GM19351 (cell line): ENCODE results near the gene SPINDOC.
"Not testable (repeated sequence)": the region's sequence is repeated elsewhere in the genome, so short reads cannot be mapped to it uniquely, and the experiment has no call there.

Source experiments
- ATAC-seq: cut with Tn5 transposase; IDR thresholded peaks from one replicate; pipeline ENCODE4 v1.9.1; 2021; ENCODE audit warnings: mild to moderate bottlenecking, moderate library complexity; ENCODE audit not compliant: unreplicated experiment

SPINDOC gene

GRCh38 chr11:63783925-63784592 lies 29.2 kb upstream of the SPINDOC start:
- ATAC-seq: no peak

GRCh38 chr11:63785823-63786222 lies 27.4 kb upstream of the SPINDOC start:
- ATAC-seq: no peak

GRCh38 chr11:63791495-63792167 lies 21.6 kb upstream of the SPINDOC start:
- ATAC-seq: no peak

GRCh38 chr11:63793161-63793560 lies 20.1 kb upstream of the SPINDOC start:
- no peak for ATAC-seq

GRCh38 chr11:63795066-63795465 lies 18.2 kb upstream of the SPINDOC start:
- ATAC-seq: no peak

- no peak for ATAC-seq
These were observed 12.3 kb upstream of the SPINDOC start for GRCh38 chr11:63800921-63801320.

- ATAC-seq: no peak
These were observed 10.4 kb upstream of the SPINDOC start for GRCh38 chr11:63802637-63803414.

GRCh38 chr11:63804259-63804658 lies 9.0 kb upstream of the SPINDOC start:
- no peak for ATAC-seq

GRCh38 chr11:63805844-63806415 lies 7.3 kb upstream of the SPINDOC start:
- ATAC-seq: no peak

GRCh38 chr11:63810383-63810782 lies 2.9 kb upstream of the SPINDOC start:
- not testable (repeated sequence) for ATAC-seq

GRCh38 chr11:63811522-63811921 lies 1.7 kb upstream of the SPINDOC start:
- ATAC-seq: no peak

- ATAC-seq: peak; percentile 41
These were observed 517 bp downstream of the SPINDOC start for GRCh38 chr11:63813563-63814382.

GRCh38 chr11:63814383-63814736 lies 1.1 kb downstream of the SPINDOC start:
- no peak for ATAC-seq

GRCh38 chr11:63816166-63816565 lies 2.9 kb downstream of the SPINDOC start:
- ATAC-seq: no peak

- no peak for ATAC-seq
These were observed 3.5 kb downstream of the SPINDOC start for GRCh38 chr11:63816732-63817131.

GRCh38 chr11:63817758-63818498 lies 4.7 kb downstream of the SPINDOC start:
- no peak for ATAC-seq

- ATAC-seq: no peak
These were observed 5.4 kb downstream of the SPINDOC start for GRCh38 chr11:63818609-63819008.

GRCh38 chr11:63821411-63821810 lies 8.2 kb downstream of the SPINDOC start:
- no peak for ATAC-seq

- no peak for ATAC-seq
These were observed 13.4 kb downstream of the SPINDOC start for GRCh38 chr11:63826471-63827190.
